Osteoblast (primary cell): ENCODE results near the gene TNNI2. TPM values are rescaled to one million over a fixed set of nuclear protein-coding genes. Genes with fewer than 3 reads are reported as not detected.

ENCODE experiments used
- DNase-seq: peaks from one replicate; pipeline ENCODE4 v3.0.0; 2011; ENCODE audit warnings: low spot score, mixed read lengths; ENCODE audit not compliant: insufficient read length; ENCODE audit errors: missing footprints
- H2AFZ ChIP-seq: 2 replicates; pipeline ENCODE4 v1.6.0; 2011; ENCODE audit warnings: mild to moderate bottlenecking, low read length
- H3K27ac ChIP-seq: 2 replicates; pipeline ENCODE4 v1.5.1; 2011; ENCODE audit warnings: mild to moderate bottlenecking, low read depth, low read length, moderate library complexity
- H3K27me3 ChIP-seq: 2 replicates; pipeline ENCODE4 v1.6.0; 2012; ENCODE audit warnings: mild to moderate bottlenecking, control low read depth, inconsistent platforms, low read length, moderate library complexity; ENCODE audit not compliant: insufficient read depth
- H3K36me3 ChIP-seq: 2 replicates; pipeline ENCODE4 v1.5.1; 2011; ENCODE audit warnings: mild to moderate bottlenecking, low read length, control low read depth, moderate library complexity; ENCODE audit not compliant: insufficient read depth
- H3K4me1 ChIP-seq: 2 replicates; pipeline ENCODE4 v1.5.1; 2011; ENCODE audit warnings: mild to moderate bottlenecking, low read length, control low read depth, moderate library complexity; ENCODE audit not compliant: insufficient read depth
- H3K4me2 ChIP-seq: 2 replicates; pipeline ENCODE4 v1.6.0; 2011; ENCODE audit warnings: mild to moderate bottlenecking, low read length; ENCODE audit not compliant: insufficient read depth
- H3K4me3 ChIP-seq: fragments of 200-600 bp; sonication (generic); 3 replicates; pipeline ENCODE4 v1.5.1; 2012; ENCODE audit warnings: mild to moderate bottlenecking, low read length, inconsistent platforms; ENCODE audit not compliant: insufficient read depth
- H3K79me2 ChIP-seq: 2 replicates; pipeline ENCODE4 v1.6.0; 2012; ENCODE audit warnings: mild to moderate bottlenecking, low read length, control low read depth, inconsistent platforms; ENCODE audit not compliant: insufficient read depth
- H3K9me3 ChIP-seq: 2 replicates; pipeline ENCODE4 v1.5.1; 2011; ENCODE audit warnings: low read depth, low read length, control low read depth
- H4K20me1 ChIP-seq: 2 replicates; pipeline ENCODE4 v1.6.0; 2012; ENCODE audit warnings: mild to moderate bottlenecking, low read length, control low read depth; ENCODE audit not compliant: insufficient read depth
- total RNA-seq: library from RNA; depleted of rRNA; stranded (reverse); fragments of >200 nt; gene quantifications from 2 replicates; pipeline ENCODE4 v1.2.3, GENCODE V29; 2012
- TF ChIP-seq, protein P1 (sequence below): IDR thresholded peaks from 2 replicates; pipeline ENCODE4 v1.5.1; 2011; ENCODE audit warnings: mild to moderate bottlenecking, low read depth, low read length, moderate library complexity; ENCODE audit errors: extremely low read depth

The TNNI2 gene
- total RNA-seq, 1 donor = not detected

DNA sequence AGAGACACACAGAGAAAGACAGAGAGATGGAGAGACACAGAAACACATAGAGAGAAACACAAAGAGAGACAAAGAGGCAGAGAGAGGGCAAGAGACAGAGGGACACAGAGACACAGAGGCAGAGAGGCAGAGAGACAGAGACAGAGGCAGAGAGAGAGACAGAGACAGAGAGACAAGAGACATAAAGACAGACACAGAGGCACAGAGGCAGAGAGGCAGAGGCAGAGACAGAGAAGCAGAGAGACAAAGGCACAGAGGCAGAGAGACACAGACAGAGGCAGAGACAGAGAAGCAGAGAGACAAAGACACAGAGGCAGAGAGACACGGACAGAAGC lies 6.3 kb downstream of the TNNI2 start:
- DNase-seq = no peak
- Histone ChIP-seq H3K27me3 (no peaks in the 10 kb centered on the region), H3K36me3 (no peaks in the 10 kb centered on the region), H2AFZ (no peak overlapping the region), H3K9me3 (no peaks in the 10 kb centered on the region), H4K20me1 (no peaks in the 10 kb centered on the region), H3K4me3 (no peak overlapping the region), H3K27ac (no peak overlapping the region), H3K4me2 (no peak overlapping the region), H3K4me1 (no peaks in the 10 kb centered on the region), H3K79me2 (no peaks in the 10 kb centered on the region)
- TF ChIP-seq, protein P1, sequence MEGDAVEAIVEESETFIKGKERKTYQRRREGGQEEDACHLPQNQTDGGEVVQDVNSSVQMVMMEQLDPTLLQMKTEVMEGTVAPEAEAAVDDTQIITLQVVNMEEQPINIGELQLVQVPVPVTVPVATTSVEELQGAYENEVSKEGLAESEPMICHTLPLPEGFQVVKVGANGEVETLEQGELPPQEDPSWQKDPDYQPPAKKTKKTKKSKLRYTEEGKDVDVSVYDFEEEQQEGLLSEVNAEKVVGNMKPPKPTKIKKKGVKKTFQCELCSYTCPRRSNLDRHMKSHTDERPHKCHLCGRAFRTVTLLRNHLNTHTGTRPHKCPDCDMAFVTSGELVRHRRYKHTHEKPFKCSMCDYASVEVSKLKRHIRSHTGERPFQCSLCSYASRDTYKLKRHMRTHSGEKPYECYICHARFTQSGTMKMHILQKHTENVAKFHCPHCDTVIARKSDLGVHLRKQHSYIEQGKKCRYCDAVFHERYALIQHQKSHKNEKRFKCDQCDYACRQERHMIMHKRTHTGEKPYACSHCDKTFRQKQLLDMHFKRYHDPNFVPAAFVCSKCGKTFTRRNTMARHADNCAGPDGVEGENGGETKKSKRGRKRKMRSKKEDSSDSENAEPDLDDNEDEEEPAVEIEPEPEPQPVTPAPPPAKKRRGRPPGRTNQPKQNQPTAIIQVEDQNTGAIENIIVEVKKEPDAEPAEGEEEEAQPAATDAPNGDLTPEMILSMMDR = no peak

DNA sequence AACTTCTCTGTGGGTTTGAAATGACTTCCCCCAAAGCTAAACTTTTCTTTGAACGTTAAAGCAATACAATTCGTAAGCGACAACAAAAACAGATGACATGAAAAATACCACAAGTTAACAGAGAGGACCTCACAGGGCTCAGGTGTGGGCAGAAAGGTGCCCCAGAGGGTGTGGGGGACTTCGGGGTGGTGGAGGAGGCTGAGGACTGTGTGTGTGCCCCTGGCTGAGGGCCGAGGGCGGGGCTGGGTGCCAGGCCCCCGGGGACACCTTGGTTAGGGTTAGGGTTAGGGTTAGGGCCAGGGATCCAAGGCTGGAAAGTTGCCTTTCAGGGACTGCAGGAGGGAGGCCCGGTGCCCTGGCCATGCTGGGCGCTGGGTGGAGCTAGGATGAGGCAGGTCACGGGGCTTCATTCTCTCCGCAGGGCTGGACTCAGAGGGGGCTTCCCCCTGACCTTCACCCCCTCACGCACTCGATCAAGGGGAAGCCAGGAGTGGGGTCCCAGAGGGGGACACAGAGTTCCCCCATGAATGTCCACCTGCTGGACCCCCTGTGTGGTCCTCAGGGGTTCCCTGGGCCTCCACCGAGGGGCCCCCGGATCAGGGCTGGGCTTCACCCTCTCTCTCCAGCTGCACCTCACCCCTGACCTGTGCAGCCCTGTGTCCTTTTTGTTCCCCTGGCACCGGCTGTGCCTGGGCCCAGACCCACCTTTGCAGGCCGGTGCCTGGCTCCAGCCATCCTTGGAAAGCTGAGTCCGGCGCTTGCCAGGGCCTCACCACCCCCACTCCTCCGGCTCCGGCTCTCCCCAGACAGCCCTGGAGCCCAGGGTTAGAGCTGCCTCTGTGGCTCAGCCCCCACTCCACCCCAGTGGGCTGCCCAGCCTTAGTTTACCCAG lies 7.0 kb downstream of the TNNI2 start:
- H3K79me2 ChIP-seq = no peaks in the 10 kb centered on the region
- H3K4me1 ChIP-seq = no peaks in the 10 kb centered on the region
- no peak overlapping the region for H3K4me2 ChIP-seq
- H3K27me3 ChIP-seq = no peaks in the 10 kb centered on the region
- H3K9me3 ChIP-seq = no peaks in the 10 kb centered on the region
- no peaks in the 10 kb centered on the region for H3K36me3 ChIP-seq
- no peak for DNase-seq
- H3K27ac ChIP-seq = no peak overlapping the region
- TF ChIP-seq, protein P1 = no peak
- H3K4me3 ChIP-seq = no peak overlapping the region
- no peaks in the 10 kb centered on the region for H4K20me1 ChIP-seq
- H2AFZ ChIP-seq = no peak overlapping the region

DNA sequence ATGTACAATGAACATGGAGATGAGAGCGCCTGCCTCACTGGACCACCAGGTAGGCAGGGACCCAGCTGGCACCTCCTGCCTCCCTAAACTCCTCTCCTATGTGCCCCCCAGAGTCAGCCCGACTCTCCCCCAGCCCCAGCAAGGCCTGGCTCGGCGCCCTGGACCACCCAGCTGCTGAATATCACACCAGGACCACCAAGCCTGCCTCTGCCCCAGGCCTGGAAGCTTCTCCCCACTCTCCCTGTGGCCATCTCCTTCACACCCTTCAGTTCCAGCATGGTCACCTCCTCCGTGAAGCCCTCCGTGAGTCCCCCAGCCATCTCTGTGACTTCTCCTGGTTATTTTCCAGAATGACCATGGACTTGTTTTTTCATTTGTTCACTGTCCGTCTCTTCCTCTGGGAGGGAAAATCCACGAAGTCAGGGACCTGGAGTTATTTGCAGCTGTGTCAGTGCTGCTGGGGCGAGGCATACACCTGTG lies 7.7 kb downstream of the TNNI2 start:
- no peak for DNase-seq
- H3K27ac ChIP-seq = no peak overlapping the region
- H3K36me3 ChIP-seq = no peaks in the 10 kb centered on the region
- H2AFZ ChIP-seq = no peak overlapping the region
- no peak overlapping the region for H3K4me2 ChIP-seq
- no peaks in the 10 kb centered on the region for H3K27me3 ChIP-seq
- no peaks in the 10 kb centered on the region for H3K79me2 ChIP-seq
- no peak overlapping the region for H3K4me3 ChIP-seq
- TF ChIP-seq, protein P1 = no peak
- H4K20me1 ChIP-seq = no peaks in the 10 kb centered on the region
- no peaks in the 10 kb centered on the region for H3K9me3 ChIP-seq
- H3K4me1 ChIP-seq = no peaks in the 10 kb centered on the region

DNA sequence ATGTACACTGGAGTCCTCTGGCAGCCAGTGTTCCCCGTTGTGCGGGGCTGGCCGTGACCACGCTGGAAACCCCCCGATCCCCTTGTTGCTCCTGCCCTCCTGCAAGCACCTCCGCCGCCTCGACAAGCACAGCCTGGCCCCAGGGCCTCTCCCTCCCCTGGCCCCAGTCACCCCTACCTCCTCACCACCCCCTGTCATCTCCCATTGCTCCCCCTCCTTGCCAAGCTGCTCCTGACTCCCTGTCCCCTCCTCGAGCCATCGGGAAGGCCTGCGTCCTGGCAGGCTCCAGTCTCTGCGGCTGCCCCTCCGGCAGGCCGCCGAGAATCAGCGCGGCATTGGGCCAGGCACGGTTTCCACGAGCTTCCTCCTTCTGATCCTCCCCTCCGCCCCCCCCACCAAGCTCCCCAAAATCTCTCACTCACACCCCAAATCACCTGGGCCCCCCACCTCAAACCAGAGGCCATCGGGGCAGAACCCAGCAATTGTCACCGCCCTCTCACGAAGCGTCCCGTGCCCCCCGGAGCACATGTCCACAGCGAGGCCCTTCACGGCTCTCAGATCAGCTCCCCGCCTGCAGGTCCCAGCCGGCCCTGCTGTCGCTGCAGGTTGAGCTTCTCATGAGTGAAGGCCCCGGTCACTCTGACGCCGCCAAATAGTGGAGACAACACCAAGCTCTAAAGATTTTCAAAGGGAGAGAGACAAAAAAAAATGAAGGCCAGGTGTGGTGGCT lies 8.4 kb downstream of the TNNI2 start:
- H3K4me3 ChIP-seq = no peak overlapping the region
- H3K27me3 ChIP-seq = no peaks in the 10 kb centered on the region
- no peak overlapping the region for H3K4me2 ChIP-seq
- no peak for DNase-seq
- no peaks in the 10 kb centered on the region for H3K4me1 ChIP-seq
- H3K27ac ChIP-seq = no peak overlapping the region
- H3K36me3 ChIP-seq = no peaks in the 10 kb centered on the region
- H3K79me2 ChIP-seq = no peaks in the 10 kb centered on the region
- no peaks in the 10 kb centered on the region for H4K20me1 ChIP-seq
- TF ChIP-seq, protein P1 = no peak
- no peaks in the 10 kb centered on the region for H3K9me3 ChIP-seq
- H2AFZ ChIP-seq = no peak overlapping the region
